Neural crest cell (in vitro differentiated cells): ENCODE data around the gene VPS4A. TPM values are rescaled to one million over a fixed set of nuclear protein-coding genes. Genes with fewer than 3 reads are reported as not detected.

Source experiments
- DNase-seq: peaks from one replicate; pipeline ENCODE4 v3.0.0; 2021; ENCODE audit warnings: low read depth, mixed read lengths, low spot score
- H3K27ac Mint-ChIP-seq: one replicate; pipeline ENCODE4 v1.8.0; 2021; ENCODE audit warnings: mild to moderate bottlenecking, mixed read lengths; ENCODE audit not compliant: unreplicated experiment
- H3K27me3 Mint-ChIP-seq: 2 replicates; pipeline ENCODE4 v1.8.0; 2021; ENCODE audit warnings: low read depth, mild to moderate bottlenecking, mixed read lengths
- H3K36me3 Mint-ChIP-seq: 2 replicates; pipeline ENCODE4 v1.8.0; 2021; ENCODE audit warnings: low read depth, mild to moderate bottlenecking, mixed read lengths
- H3K4me1 Mint-ChIP-seq: 2 replicates; pipeline ENCODE4 v1.8.0; 2021; ENCODE audit warnings: mixed read lengths
- H3K4me3 Mint-ChIP-seq: one replicate; pipeline ENCODE4 v1.8.0; 2021; ENCODE audit warnings: mild to moderate bottlenecking, mixed read lengths
- H3K9me3 Mint-ChIP-seq: 2 replicates; pipeline ENCODE4 v1.8.0; 2021; ENCODE audit warnings: mixed read lengths
- CTCF ChIP-seq: fragments of 200-600 bp; sonication (generic); conservative IDR thresholded peaks from 2 replicates; pipeline ENCODE4 v1.5.0; 2021; ENCODE audit warnings: antibody characterized with exemption, mild to moderate bottlenecking
- total RNA-seq: library from RNA; stranded (reverse); gene quantifications from 2 replicates; pipeline ENCODE4 v1.2.1, GENCODE V29; 2021

Gene VPS4A
- total RNA-seq, 1 donor from 2014 or later, result 35.3 TPM

DNA sequence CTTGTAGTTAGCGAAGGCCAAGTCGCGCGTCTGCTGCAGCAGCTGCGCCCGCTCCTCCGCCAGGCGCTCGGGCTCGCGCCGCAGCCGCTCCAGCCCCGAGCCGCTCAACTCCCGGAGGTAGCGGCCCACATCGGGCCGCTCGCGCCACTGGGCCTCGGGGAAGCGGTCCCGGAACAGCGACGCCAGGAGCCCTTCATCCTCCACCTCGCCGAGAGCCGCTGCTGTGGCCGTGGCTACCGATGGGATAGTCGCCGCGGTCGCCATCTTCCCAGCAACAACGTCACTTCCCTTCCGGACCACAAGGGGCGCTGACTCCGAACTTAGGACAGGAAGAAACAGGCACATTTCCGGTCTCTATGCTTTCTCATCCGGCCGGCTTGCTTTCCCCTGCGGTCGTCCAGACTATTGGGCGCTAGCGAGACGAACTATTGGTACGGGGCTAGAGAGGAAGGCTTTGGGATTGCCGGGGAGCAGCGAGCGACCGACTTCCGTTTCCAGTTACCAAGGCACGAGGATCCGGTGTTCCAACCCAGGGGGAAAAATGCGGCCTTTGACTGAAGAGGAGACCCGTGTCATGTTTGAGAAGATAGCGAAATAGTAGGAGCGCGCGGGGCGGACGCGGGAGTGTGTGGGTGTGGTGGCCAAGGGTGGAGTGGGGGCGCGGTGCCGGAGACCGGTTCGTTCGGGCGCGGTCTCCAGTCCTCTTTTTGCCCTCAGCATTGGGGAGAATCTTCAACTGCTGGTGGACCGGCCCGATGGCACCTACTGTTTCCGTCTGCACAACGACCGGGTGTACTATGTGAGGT is 28.3 kb downstream of the VPS4A start, which contains the start of the genes COG8 and NIP7:
TSS of gene COG8 (minus strand) at position 276 of the 806 bp plus-strand sequence. CDS start at position 264, 12 bp downstream.
TSS of gene NIP7 (plus strand) at position 484 of the 806 bp plus-strand sequence. CDS start at position 542, 58 bp downstream.
- H3K27ac Mint-ChIP-seq, result peak within 1 kb of the TSS; percentile 93
- peaks cover 31% of the 10 kb centered on the region for H3K4me1 Mint-ChIP-seq
- H3K9me3 Mint-ChIP-seq, result no peaks in the 10 kb centered on the region
- peaks cover 16% of the 10 kb centered on the region for H3K36me3 Mint-ChIP-seq
- TF ChIP-seq CTCF, result peak; percentile 83
- H3K27me3 Mint-ChIP-seq, result no peaks in the 10 kb centered on the region
- H3K4me3 Mint-ChIP-seq, result peak within 1 kb of the TSS; percentile 99
- peak; percentile 96 for DNase-seq

- no peaks in the 10 kb centered on the region for H3K9me3 Mint-ChIP-seq
- H3K36me3 Mint-ChIP-seq, result peaks cover 16% of the 10 kb centered on the region
- TF ChIP-seq CTCF, result no peak
- no peak for DNase-seq
- peaks cover 31% of the 10 kb centered on the region for H3K4me1 Mint-ChIP-seq
- peak overlapping the region; percentile 93 for H3K27ac Mint-ChIP-seq
- H3K4me3 Mint-ChIP-seq, result peak overlapping the region; percentile 99
- no peaks in the 10 kb centered on the region for H3K27me3 Mint-ChIP-seq
Measured at GRCh38 chr16:69340095-69340644, 29.0 kb downstream of the VPS4A start.

DNA sequence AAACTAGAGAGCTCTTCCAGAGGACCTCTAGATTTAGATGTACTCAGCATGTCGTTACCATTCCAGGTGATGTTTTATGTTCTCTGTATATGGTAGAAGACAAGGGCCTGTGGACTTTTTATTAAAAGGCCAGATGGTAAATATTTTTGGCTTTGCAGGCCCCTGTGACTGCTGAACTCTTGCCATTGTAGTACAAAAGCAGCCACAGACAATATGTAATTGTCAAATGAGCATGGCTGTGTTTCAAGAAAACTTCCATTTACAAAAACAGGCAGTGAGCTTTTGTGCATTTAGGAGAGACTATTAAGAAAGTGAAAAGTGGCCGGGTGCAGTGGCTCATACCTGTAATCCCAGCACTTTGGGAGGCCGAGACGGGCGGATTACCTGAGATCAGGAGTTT is 33.0 kb downstream of the VPS4A start:
- H3K9me3 Mint-ChIP-seq, result no peaks in the 10 kb centered on the region
- no peak overlapping the region for H3K4me3 Mint-ChIP-seq
- no peak for TF ChIP-seq CTCF
- H3K4me1 Mint-ChIP-seq, result peaks cover 20% of the 10 kb centered on the region
- no peaks in the 10 kb centered on the region for H3K27me3 Mint-ChIP-seq
- H3K27ac Mint-ChIP-seq, result no peak overlapping the region
- DNase-seq, result no peak
- H3K36me3 Mint-ChIP-seq, result peaks cover 12% of the 10 kb centered on the region

GRCh38 chr16:69345923-69346322 is 34.8 kb downstream of the VPS4A start:
- Mint-ChIP-seq H3K4me3 (no peak overlapping the region), H3K9me3 (no peaks in the 10 kb centered on the region), H3K27me3 (no peaks in the 10 kb centered on the region), H3K27ac (no peak overlapping the region), H3K36me3 (peaks cover 11% of the 10 kb centered on the region), H3K4me1 (peaks cover 7% of the 10 kb centered on the region)
- no peak for DNase-seq
- no peak for TF ChIP-seq CTCF

DNA sequence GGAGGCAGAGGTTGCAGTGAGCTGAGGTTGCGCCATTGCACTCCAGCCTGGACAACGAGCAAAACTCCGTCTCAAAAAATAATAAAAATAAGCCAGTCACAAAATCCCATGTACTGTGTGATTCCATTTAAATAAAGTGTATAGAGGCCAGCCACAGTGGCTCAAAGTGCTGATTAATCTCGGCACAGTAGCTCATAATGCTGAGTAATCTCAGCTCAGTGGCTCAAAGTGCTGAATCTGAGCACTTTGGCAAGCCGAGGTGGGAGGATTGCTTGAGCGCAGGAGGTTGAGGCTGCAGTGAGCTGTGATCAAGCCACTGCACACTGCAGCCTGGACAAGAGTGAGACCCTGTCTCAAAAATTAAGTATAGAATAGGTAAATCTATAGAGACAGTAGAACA is 35.5 kb downstream of the VPS4A start:
- DNase-seq, result no peak
- no peak for TF ChIP-seq CTCF
- Mint-ChIP-seq H3K9me3 (no peaks in the 10 kb centered on the region), H3K4me1 (no peaks in the 10 kb centered on the region), H3K4me3 (no peak overlapping the region), H3K36me3 (peaks cover 4% of the 10 kb centered on the region), H3K27ac (no peak overlapping the region), H3K27me3 (no peaks in the 10 kb centered on the region)
